ENCODE data around the gene SORBS1.

SORBS1 gene

DNA sequence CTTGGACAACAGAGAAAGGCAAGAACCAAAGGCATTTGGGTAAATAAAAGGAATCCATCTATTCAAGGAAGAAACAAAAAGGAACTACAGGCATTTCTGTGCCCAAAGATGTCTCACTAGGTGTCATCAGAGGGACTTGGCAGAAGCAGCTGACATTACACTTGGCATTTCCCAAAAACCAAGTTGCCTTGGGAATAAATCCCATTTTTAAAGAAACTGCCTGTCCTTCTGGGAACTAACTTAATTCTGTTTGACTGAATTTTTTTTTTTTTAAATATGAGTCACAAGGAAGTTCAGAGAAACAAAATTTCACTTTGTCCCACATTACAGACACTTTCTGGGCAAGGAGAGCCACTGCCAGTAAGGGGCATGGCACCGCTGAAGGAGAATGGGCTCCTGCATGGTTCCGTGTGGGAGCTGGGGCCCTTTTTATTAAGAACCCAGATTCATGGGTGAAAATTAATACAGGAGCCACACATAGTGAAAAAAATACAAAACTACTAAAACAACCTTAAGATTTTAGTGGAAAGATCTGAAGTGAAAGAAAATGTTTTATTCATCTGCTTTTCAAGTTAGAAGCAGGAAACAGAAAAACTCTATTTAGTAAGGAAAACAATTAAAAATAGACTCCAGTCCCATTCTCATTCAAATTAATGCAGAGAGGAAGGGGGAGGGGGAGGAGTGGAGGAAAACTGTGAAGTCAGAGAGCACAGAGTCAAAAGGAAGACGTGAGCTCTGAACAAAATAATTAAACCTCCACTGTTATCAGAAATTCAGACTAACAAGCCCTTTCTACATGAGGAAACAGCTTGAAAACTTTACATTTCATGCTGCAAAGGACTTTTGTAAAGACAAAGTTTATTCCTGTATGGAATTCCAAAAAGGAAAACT, 151.9 kb downstream of the SORBS1 start:
- DNase-seq (ENCODE audit: low spot score) = no peak

DNA sequence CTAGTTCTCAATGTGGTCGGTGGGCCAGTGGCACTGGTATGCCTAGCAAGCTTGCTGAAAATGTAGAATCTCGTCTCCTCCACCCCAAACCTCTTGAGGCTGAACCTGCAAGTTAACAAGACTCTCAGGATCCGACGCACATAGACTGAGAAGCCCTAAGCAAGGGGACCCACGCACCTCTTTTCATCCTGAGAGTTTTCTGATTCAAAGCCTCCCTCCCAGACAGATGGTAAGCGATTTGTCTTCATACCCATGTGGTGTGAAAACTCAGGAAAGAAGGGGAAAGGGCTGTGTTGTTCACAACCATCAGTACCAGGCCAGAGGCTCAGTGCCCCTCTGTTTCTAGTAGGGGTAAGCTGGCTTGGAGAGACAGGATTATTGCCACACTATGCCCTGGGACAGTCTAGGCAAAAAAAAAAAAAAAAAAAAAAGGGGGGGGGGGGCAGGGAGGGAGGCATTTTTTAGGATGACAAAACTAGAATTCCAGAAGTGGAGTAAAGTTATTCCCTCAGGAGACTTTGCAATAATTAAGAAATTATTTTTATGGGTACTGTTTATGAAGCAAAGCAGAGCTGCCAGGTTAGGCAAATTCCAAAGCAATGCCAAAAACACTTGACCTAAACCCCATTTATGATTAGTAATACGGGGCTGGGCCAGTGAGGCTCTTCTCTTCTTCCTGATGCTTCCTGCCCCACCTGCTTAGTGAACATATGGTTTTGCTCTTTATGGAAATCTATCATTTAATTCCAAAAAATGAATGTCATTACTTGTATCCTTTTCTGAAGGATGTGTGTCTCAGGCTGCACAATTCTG, 152.8 kb downstream of the SORBS1 start:
- no peak for DNase-seq (ENCODE audit: low spot score)

- no peak for DNase-seq (ENCODE audit: low spot score)
These were observed 153.6 kb downstream of the SORBS1 start for GRCh38 chr10:95407546-95407945.

- no peak for DNase-seq (ENCODE audit: low spot score)
These were observed 154.4 kb downstream of the SORBS1 start for GRCh38 chr10:95406651-95407280.

GRCh38 chr10:95405655-95406054, 155.5 kb downstream of the SORBS1 start:
- no peak for DNase-seq (ENCODE audit: low spot score)

DNA sequence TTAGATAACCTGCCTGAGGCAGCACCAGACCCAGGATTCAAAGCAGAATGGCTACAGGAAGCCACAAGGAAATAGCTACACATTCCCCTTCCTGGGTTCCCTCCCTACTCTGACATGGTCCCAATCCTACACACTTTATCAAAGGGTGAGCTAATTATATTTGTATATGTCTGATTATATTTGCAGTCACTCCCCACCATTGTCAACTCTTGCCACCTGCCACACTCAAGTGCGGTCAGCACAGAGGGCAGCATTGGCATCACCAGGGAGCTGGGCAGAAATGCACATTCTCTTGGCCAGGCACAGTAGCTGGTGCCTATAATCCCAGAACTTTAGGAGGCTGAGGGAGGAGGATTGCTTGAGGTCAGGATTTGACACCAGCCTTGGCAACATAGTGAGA, 156.3 kb downstream of the SORBS1 start:
- DNase-seq (ENCODE audit: low spot score) = no peak

- no peak for DNase-seq (ENCODE audit: low spot score)
These were observed 156.7 kb downstream of the SORBS1 start for GRCh38 chr10:95404462-95404858.

DNA sequence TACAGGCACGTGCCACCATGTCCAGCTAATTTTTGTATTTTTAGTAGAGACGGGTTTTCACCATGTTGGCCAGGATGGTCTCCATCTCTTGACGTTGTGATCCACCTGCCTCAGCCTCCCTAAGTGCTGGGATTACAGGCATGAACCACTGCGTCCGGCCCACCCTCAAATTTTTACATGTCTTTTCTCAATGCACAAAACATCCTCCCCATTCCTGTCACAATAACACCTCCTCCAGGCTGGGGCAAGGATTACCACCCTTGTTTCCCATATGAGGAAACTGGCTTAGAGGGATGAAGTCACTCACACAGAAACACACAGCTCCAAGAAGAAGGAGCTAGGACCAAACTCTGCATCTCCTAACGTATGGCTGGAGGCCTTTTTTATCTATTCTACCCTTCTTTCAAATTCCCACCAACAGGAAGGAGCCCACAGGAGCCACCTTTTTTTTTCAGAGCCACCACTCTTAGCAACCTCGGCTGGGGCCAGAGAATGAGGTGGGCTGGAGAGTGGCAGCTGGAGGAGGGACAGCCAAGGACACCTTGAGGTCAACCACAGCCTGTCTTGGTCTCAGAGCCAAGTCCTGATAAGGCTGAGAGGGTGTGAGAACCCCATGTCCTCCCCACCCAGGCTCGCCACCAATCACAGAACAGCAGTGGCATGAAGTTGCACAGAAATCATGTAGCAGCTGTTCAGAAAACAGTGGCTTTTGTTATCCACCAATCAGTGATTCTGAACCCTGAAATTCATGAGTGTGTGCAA, 157.3 kb downstream of the SORBS1 start:
- DNase-seq (ENCODE audit: low spot score) = no peak

GRCh38 chr10:95401704-95402469, 159.3 kb downstream of the SORBS1 start:
- DNase-seq (ENCODE audit: low spot score) = no peak

GRCh38 chr10:95400787-95401186, 160.4 kb downstream of the SORBS1 start:
- no peak for DNase-seq (ENCODE audit: low spot score)

DNA sequence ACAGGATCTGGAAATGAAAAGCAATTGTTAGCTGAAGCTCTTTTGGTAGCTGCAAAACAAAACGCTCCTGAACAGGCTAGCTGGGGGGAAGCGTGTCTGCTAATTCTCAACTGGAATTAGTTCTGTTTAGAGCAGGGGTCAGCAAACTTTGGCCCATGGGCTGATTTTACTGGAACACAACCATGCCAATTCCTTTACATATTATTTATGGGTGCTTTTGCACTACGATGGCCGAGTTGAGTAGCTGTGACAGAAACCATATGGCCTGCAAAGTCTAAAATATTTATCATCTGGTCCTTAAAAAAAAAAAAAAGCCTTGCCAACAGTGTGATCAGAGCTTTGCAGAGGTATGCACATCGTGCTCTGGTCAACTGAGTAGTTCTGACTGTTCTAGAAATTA, 162.0 kb downstream of the SORBS1 start:
- DNase-seq (ENCODE audit: low spot score) = no peak

DNA sequence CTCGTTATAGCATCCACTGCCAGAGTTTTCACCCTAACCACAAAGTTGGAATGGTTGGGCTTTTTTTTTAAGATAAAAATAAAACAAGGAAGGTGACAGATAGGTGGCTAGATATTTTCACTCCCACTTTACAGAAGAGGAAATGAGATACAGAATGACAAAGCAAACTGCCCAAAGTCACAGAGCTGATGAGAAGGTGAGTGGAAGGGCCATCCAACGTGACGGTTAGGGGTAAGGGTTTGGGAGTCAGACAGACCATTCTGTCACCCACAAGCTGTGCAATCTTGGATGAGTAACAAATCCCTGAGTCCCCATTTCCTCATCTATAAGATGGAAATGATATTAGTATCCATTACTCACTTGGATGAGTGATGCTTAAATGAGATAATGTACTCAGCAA, 163.4 kb downstream of the SORBS1 start:
- DNase-seq (ENCODE audit: low spot score) = no peak

DNA sequence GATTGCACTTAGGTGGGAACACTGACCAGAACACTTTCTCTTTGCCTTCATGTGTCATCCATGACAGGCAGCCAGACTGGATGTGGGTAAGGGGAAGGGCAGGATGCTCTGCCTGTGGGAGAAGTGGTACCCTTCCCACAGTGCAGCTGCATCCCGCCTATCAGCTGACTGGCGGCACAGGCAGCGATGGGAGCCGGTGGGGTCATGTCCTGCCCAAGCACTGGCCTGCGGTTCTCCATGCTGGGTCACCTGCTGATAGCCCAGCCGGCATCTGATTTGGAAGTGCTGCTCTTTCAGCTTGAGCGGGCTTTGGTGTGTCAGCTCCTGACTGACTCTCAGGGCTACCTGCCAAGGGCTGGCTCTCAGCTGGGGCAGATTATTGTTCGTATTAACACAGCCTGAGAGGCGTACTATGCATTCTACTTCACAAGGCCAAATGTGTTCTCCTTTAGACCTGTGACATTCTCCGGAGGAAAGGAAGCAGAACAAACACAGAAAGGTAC, 165.2 kb downstream of the SORBS1 start:
- no peak for DNase-seq (ENCODE audit: low spot score)

- DNase-seq (ENCODE audit: low spot score) = no peak
These were observed 166.8 kb downstream of the SORBS1 start for GRCh38 chr10:95394161-95394880.

DNA sequence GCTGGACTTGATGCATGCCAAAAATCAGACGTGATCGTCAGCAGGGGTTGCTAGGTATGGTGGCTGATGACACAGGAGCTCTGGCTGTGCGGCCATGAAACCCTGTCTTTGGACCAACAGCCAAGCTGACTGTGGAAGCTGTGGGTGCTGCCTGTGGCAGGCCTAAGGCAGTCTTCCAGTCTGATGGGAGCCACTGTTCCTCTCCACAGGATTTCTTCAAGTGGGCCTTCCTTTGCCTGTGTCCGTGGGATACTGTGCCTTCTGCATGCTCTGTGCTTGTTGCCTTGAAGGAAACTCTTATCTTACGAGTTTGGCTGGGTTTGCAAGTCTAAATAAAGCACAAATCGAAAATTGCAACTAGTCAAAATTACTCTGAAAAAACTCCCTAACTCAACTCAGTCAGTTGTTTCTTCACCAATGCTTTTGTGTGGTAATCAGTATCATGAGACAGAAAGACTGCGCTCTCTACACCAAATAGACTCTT, 168.4 kb downstream of the SORBS1 start:
- DNase-seq (ENCODE audit: low spot score) = no peak

DNA sequence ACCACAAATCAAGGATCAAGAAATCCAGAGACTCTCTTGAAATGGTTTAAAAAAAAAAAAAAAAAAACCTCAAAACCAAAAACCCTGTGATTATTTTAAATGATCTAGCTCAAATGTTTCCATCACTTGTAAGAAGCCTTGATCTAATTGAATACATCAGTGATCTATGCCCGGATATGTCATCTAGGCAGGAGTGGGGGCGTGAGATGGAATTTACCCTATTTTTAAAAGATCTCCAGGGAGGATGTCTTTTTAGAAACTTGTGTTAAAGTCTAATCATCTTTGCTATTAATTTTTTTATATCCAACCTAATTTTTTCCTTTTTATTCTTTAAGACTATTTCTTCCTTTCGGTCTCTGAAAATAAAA, 169.0 kb downstream of the SORBS1 start:
- no peak for DNase-seq (ENCODE audit: low spot score)

DNA sequence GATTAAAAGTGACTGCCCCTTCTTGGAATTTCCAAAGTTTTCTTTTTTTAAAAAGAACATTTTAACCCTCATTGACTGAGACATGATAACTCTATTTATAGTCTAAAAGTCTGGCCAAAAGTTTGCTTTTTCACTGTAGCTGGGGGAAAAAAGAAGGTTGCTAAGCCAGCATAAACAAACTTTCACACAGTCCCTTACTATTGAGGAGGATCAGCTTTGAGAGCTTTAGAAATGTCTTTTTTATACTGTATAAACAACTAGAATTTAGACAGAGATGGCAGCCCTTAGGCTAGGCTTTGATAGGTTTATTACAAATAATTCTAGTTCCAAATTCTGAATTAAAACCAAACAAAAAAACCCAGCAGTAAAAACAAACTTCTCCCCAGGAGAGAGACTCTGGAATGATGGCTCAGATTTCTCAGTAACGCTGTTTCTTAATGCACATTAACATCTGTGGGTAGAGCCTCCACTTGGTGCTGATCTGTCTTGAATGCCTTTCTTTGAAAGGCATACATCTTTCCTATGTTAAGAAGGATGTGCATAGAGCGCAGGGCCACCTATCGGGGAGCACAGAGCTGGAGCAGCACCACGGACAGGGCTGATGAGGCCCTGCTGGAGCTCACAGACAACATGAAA, 169.5 kb downstream of the SORBS1 start:
- DNase-seq (ENCODE audit: low spot score) = no peak

DNA sequence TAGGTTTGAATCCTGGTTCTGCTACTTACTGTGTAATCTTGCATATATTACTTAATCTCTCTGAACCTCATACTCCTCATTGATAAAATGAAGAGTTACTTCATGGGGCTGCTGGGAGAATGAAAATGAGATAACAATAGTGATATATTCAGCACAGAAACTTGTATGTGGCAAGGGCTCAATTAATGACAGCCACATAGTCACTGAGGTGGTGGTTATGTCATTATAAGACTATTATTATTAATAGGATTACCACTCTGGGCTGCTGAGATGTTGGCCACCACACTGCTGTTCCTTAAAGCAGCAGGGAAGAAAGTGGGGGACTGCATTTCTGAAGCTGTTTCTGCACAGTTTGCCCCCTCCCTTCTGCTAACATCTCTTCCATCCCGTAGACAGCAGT, 170.0 kb downstream of the SORBS1 start:
- DNase-seq (ENCODE audit: low spot score) = no peak

GRCh38 chr10:95389982-95390381, 171.2 kb downstream of the SORBS1 start:
- no peak for DNase-seq (ENCODE audit: low spot score)

DNA sequence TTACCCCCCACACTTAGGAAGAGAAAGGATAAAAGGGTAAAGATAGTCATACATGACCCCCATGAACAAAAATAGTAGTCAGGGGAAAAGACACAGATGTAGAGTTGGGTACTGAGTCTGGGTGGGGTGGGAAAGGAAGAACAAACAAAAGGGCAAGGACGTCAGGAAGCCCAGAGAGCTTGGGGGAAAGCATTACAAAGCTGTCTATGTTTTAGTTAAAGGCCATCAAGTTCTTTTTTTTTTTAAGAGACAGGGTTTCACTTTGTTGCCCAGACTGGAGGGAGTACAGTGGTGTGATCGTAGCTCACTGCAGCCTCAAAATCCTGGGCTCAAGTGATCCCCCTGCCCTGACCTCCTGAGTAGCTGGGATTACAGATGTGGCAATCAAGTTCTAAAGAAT, 172.0 kb downstream of the SORBS1 start:
- no peak for DNase-seq (ENCODE audit: low spot score)
